H1 (cell line): ENCODE data around the gene MSANTD3. TPM values are rescaled to one million over a fixed set of nuclear protein-coding genes. Genes with fewer than 3 reads are reported as not detected.

Experiments used
- CTCF ChIA-PET: fragments of 300-600 bp; sonication (Branson Sonifier 250); formaldehyde crosslinking; loops from one replicate; lab custom pipeline; 2021; ENCODE audit not compliant: partially characterized antibody; lab: Charles Lee
- POLR2A ChIA-PET: fragments of 300-600 bp; sonication (Branson Sonifier 250); formaldehyde crosslinking; loops from one replicate; lab custom pipeline; 2021; ENCODE audit warnings: inconsistent platforms; ENCODE audit not compliant: partially characterized antibody; lab: Charles Lee
- DNase-seq, 2 experiments: peaks; one replicate each; pipeline versions ENCODE4 v3.0.0 to v3.0.0-alpha.2; 2010 to 2022; ENCODE audit warnings: low spot score in 2 of 2, low read depth in 1 of 2, mixed read lengths in 1 of 2
- FAIRE-seq: peaks from 2 replicates; lab custom pipeline; 2011; peaks lifted over from hg19 to GRCh38; lab: Jason Lieb, UNC
- H2AFZ ChIP-seq: 2 replicates; pipeline ENCODE4 v1.8.1; 2012; ENCODE audit warnings: low read length, inconsistent platforms
- H2AK5ac ChIP-seq: 2 replicates; pipeline ENCODE4 v1.6.1; 2013; ENCODE audit warnings: low read depth, low read length
- H2BK120ac ChIP-seq: replicated peaks from 2 replicates; pipeline ENCODE3; 2013; ENCODE audit warnings: low read depth, low read length, inconsistent platforms
- H2BK12ac ChIP-seq: 2 replicates; pipeline ENCODE4 v1.6.1; 2013; ENCODE audit warnings: low read depth, low read length
- H2BK15ac ChIP-seq: 2 replicates; pipeline ENCODE4 v1.6.1; 2013; ENCODE audit warnings: low read length
- H2BK20ac ChIP-seq: 2 replicates; pipeline ENCODE4 v1.6.1; 2013; ENCODE audit warnings: low read length
- H2BK5ac ChIP-seq: 2 replicates; pipeline ENCODE4 v1.6.1; 2013; ENCODE audit warnings: low read depth, low read length
- H3K14ac ChIP-seq: 2 replicates; pipeline ENCODE4 v1.6.1; 2013; ENCODE audit warnings: inconsistent platforms; ENCODE audit not compliant: insufficient read length
- H3K18ac ChIP-seq: 2 replicates; pipeline ENCODE4 v1.6.1; 2013; ENCODE audit warnings: low read length; ENCODE audit errors: extremely low read depth
- H3K23ac ChIP-seq: 2 replicates; pipeline ENCODE4 v1.6.1; 2013; ENCODE audit warnings: inconsistent platforms; ENCODE audit not compliant: insufficient read length
- H3K23me2 ChIP-seq: 2 replicates; pipeline ENCODE4 v1.6.1; 2013; ENCODE audit warnings: low read depth, low read length
- H3K27ac ChIP-seq: 2 replicates; pipeline ENCODE4 v1.6.1; 2011; ENCODE audit warnings: low read depth, low read length, inconsistent platforms
- H3K27me3 ChIP-seq, 4 experiments: replicated peaks in 1 of 4; 1 replicate in 1 of 4; 2 replicates in 3 of 4; pipeline versions ENCODE4 v1.6.1 to v1.8.1; 2011 to 2013; ENCODE audit warnings: low read length in 3 of 4, mild to moderate bottlenecking in 3 of 4, inconsistent platforms in 2 of 4, mixed read lengths in 2 of 4, moderate library complexity in 1 of 4; ENCODE audit not compliant: control insufficient read depth in 3 of 4, insufficient read depth in 3 of 4; ENCODE audit errors: extremely low read depth in 1 of 4
- H3K36me3 ChIP-seq, 4 experiments: 2 replicates each; pipeline versions ENCODE4 v1.6.1 to v1.8.1; 2011 to 2013; ENCODE audit warnings: mild to moderate bottlenecking in 4 of 4, low read length in 3 of 4, moderate library complexity in 2 of 4, control low read depth in 1 of 4, inconsistent platforms in 1 of 4; ENCODE audit not compliant: insufficient read depth in 4 of 4, control insufficient read depth in 2 of 4
- H3K4ac ChIP-seq: replicated peaks from 2 replicates; pipeline ENCODE3; 2013; ENCODE audit warnings: low read length, low read depth, mixed read lengths, inconsistent platforms; ENCODE audit not compliant: insufficient read length
- H3K4me1 ChIP-seq, 4 experiments: replicated peaks in 1 of 4; 1 replicate in 1 of 4; 2 replicates in 3 of 4; pipeline versions ENCODE4 v1.6.1 to v1.8.1; 2011 to 2013; ENCODE audit warnings: low read length in 3 of 4, inconsistent platforms in 2 of 4, mixed read lengths in 1 of 4; ENCODE audit not compliant: insufficient read depth in 4 of 4, control insufficient read depth in 3 of 4
- H3K4me2 ChIP-seq, 2 experiments: 2 replicates each; pipeline versions ENCODE4 v1.6.1 to v1.8.1; 2011 to 2013; ENCODE audit warnings: low read depth in 2 of 2, low read length in 2 of 2, control low read depth in 1 of 2, inconsistent platforms in 1 of 2, mild to moderate bottlenecking in 1 of 2; ENCODE audit not compliant: insufficient read depth in 1 of 2
- H3K4me3 ChIP-seq, 4 experiments: fragments of 200-600, 300-600 bp in 1 of 4; sonication (generic), shearing (Covaris generic), sonication (Bioruptor Twin) in 1 of 4; 2 replicates each; pipeline versions ENCODE4 v1.5.1 to v1.8.1; 2011 to 2016; ENCODE audit warnings: low read length in 4 of 4, low read depth in 3 of 4, control low read depth in 2 of 4, inconsistent platforms in 2 of 4, mild to moderate bottlenecking in 2 of 4, mixed read lengths in 1 of 4, moderate library complexity in 1 of 4; ENCODE audit not compliant: insufficient read depth in 2 of 4; ENCODE audit errors: extremely low read depth in 1 of 4
- H3K56ac ChIP-seq: replicated peaks from 2 replicates; pipeline ENCODE3; 2013; ENCODE audit warnings: low read depth, mild to moderate bottlenecking, mixed read lengths, low read length, inconsistent platforms; ENCODE audit not compliant: insufficient read length
- H3K79me1 ChIP-seq: 2 replicates; pipeline ENCODE4 v1.6.1; 2013; ENCODE audit warnings: low read depth, low read length, control low read depth
- H3K79me2 ChIP-seq, 2 experiments: 2 replicates each; pipeline versions ENCODE4 v1.6.1 to v1.8.1; 2012 to 2013; ENCODE audit warnings: low read length in 2 of 2, mild to moderate bottlenecking in 2 of 2, inconsistent platforms in 1 of 2; ENCODE audit not compliant: insufficient read depth in 2 of 2, control insufficient read depth in 1 of 2
- H3K9ac ChIP-seq, 4 experiments: replicated peaks in 1 of 4; 1 replicate in 1 of 4; 2 replicates in 3 of 4; pipeline versions ENCODE4 v1.6.1 to v1.8.1; 2011 to 2013; ENCODE audit warnings: low read depth in 3 of 4, low read length in 3 of 4, control low read depth in 2 of 4, mild to moderate bottlenecking in 2 of 4, moderate library complexity in 2 of 4, inconsistent platforms in 1 of 4; ENCODE audit errors: extremely low read depth in 1 of 4
- H3K9me3 ChIP-seq, 2 experiments: 2 replicates each; pipeline versions ENCODE4 v1.6.1 to v1.8.1; 2012 to 2013; ENCODE audit warnings: mild to moderate bottlenecking in 2 of 2, moderate library complexity in 2 of 2, control low read depth in 1 of 2, inconsistent platforms in 1 of 2, low read depth in 1 of 2, low read length in 1 of 2, mixed read lengths in 1 of 2; ENCODE audit not compliant: insufficient read depth in 2 of 2
- H4K20me1 ChIP-seq, 2 experiments: replicated peaks in 1 of 2; 2 replicates each; pipeline versions ENCODE3 to v1.8.1; 2011 to 2013; ENCODE audit warnings: inconsistent platforms in 2 of 2, low read length in 2 of 2, mild to moderate bottlenecking in 1 of 2; ENCODE audit not compliant: insufficient read depth in 2 of 2, control insufficient read depth in 1 of 2
- H4K5ac ChIP-seq: 2 replicates; pipeline ENCODE4 v1.6.1; 2013; ENCODE audit warnings: low read length, low read depth, mixed read lengths, inconsistent platforms; ENCODE audit not compliant: insufficient read length
- H4K8ac ChIP-seq: 2 replicates; pipeline ENCODE4 v1.8.0; 2013; ENCODE audit warnings: mild to moderate bottlenecking, moderate library complexity, low read length, inconsistent platforms; ENCODE audit not compliant: insufficient read depth; ENCODE audit errors: extremely low read depth
- H4K91ac ChIP-seq: replicated peaks from 2 replicates; pipeline ENCODE3; 2013; ENCODE audit warnings: low read length, mixed read lengths, inconsistent platforms; ENCODE audit not compliant: insufficient read length
- BCL11A ChIP-seq, 2 experiments: IDR thresholded peaks; one replicate each; pipeline ENCODE4 v1.6.1; 2011; ENCODE audit warnings: low read depth in 2 of 2, low read length in 2 of 2, mild to moderate bottlenecking in 2 of 2
- CREB1 ChIP-seq: IDR thresholded peaks from 2 replicates; pipeline ENCODE4 v1.6.1; 2012; ENCODE audit warnings: inconsistent platforms
- E2F6 ChIP-seq: IDR thresholded peaks from 2 replicates; pipeline ENCODE4 v1.6.1; 2012; ENCODE audit warnings: inconsistent platforms
- EGR1 ChIP-seq: IDR thresholded peaks from 2 replicates; pipeline ENCODE4 v1.6.1; 2011; ENCODE audit warnings: low read depth, low read length, borderline replicate concordance
- HDAC2 ChIP-seq, 2 experiments: fragments of 300-600 bp in 1 of 2; sonication (generic) in 1 of 2; IDR thresholded peaks; 2 replicates each; pipeline ENCODE4 v1.6.1; 2011 to 2012; ENCODE audit warnings: low read depth in 2 of 2, low read length in 2 of 2, mild to moderate bottlenecking in 2 of 2, moderate library complexity in 2 of 2, borderline replicate concordance in 1 of 2, inconsistent platforms in 1 of 2
- PHF8 ChIP-seq: fragments of 200-600 bp; sonication (generic); conservative IDR thresholded peaks from 2 replicates; pipeline ENCODE4 v1.7.1; 2012; ENCODE audit warnings: low read depth, mild to moderate bottlenecking, inconsistent platforms, low read length, moderate library complexity
- RBBP5 ChIP-seq: IDR thresholded peaks from 2 replicates; pipeline ENCODE4 v1.7.1; 2012; ENCODE audit warnings: low read depth, mild to moderate bottlenecking, inconsistent platforms, low read length, moderate library complexity, borderline replicate concordance
- RNF2 ChIP-seq: fragments of 200-900, 300-1000 bp; sonication (generic); IDR thresholded peaks from 2 replicates; pipeline ENCODE4 v1.7.1; 2016; ENCODE audit warnings: borderline replicate concordance, low read depth, mild to moderate bottlenecking, antibody characterized with exemption, low read length; ENCODE audit not compliant: poor library complexity, severe bottlenecking; ENCODE audit errors: missing control alignments
- RXRA ChIP-seq: IDR thresholded peaks from 2 replicates; pipeline ENCODE4 v1.6.1; 2011; ENCODE audit warnings: low read depth, mild to moderate bottlenecking, low read length, moderate library complexity; ENCODE audit not compliant: insufficient read depth
- SP4 ChIP-seq: IDR thresholded peaks from 2 replicates; pipeline ENCODE4 v1.6.1; 2012; ENCODE audit warnings: low read length, inconsistent platforms
- YY1 ChIP-seq: IDR thresholded peaks from 2 replicates; pipeline ENCODE4 v1.6.1; 2011; ENCODE audit warnings: low read depth, mild to moderate bottlenecking, low read length
- WGBS, 2 experiments: shearing (Covaris generic) in 1 of 2; methylation state at CpG; one replicate each; pipeline versions ENCODE4 v1.1.6 to v1.1.7; 2013 to 2015; ENCODE audit warnings: low lambda C conversion rate in 2 of 2, mixed read lengths in 2 of 2, inconsistent platforms in 1 of 2, low coverage in 1 of 2, missing lambda C conversion rate in 1 of 2; ENCODE audit not compliant: insufficient replicate concordance in 2 of 2, insufficient coverage in 1 of 2, insufficient read length in 1 of 2; ENCODE audit errors: extremely low coverage in 1 of 2, missing lambda C conversion rate in 1 of 2; 5-methylcytosine and 5-hydroxymethylcytosine counted together
- polyA plus RNA-seq, 7 experiments: library from polyadenylated mRNA; depleted of rRNA in 3 of 7; stranded (reverse) in 5 of 7; unstranded in 2 of 7; fragments of >200 nt in 5 of 7; fragments of 200-250 nt in 2 of 7; gene quantifications; 1 replicate in 5 of 7; 2 replicates in 1 of 7; 4 replicates in 1 of 7; pipeline versions ENCODE4 v1.2.1 to v1.2.3, GENCODE V29; 2011 to 2013; ENCODE audit warnings: missing spikeins in 2 of 7, mixed read lengths in 2 of 7
- total RNA-seq: library from RNA; stranded (reverse); fragmentation: NEBNext Ultra II Directional; extraction: Animal tissue kit (Norgen Biotek cat#: 25700); gene quantifications from 2 replicates; pipeline ENCODE4 v1.2.1, GENCODE V29; 2021

The MSANTD3 gene
- total and polyA plus RNA-seq, 2 of the 8 experiments (the other 6 are each of a cell fraction or from before 2014, with no cell fraction given): 12.0 to 41.3 TPM

- no peak overlapping the region for H3K4ac ChIP-seq
- no peaks in the 10 kb centered on the region for H3K36me3 ChIP-seq
- H3K27ac ChIP-seq: no peak overlapping the region
- no peak overlapping the region for H3K23ac ChIP-seq
- no peak overlapping the region for H2BK120ac ChIP-seq
- H2BK20ac ChIP-seq: no peak overlapping the region
- DNase-seq: no peak
- H2AK5ac ChIP-seq: no peak overlapping the region
- no peak overlapping the region for H3K4me3 ChIP-seq
- no peak overlapping the region for H3K4me2 ChIP-seq
- no peak for FAIRE-seq
- no peak overlapping the region for H4K5ac ChIP-seq
- no peak overlapping the region for H3K56ac ChIP-seq
- H3K79me2 ChIP-seq: peaks cover 41 to 99% of the 10 kb centered on the region in 2 experiments
- no peak overlapping the region for H2AFZ ChIP-seq
- no peaks in the 10 kb centered on the region for H3K9me3 ChIP-seq
- ChIA-PET CTCF (interaction anchor here (0.7 to 1.6 kb wide), 4 partner anchors 10 to 181 kb away, joined by 3 to 11 read pairs (median 3); no protein-coding TSS in a partner anchor), POLR2A (interaction anchor here (1.3 to 1.5 kb wide), 2 partner anchors 9 to 11 kb away, joined by 3 to 9 read pairs; no protein-coding TSS in a partner anchor)
- H2BK5ac ChIP-seq: no peak overlapping the region
- H2BK12ac ChIP-seq: no peak overlapping the region
- no peak overlapping the region for H3K9ac ChIP-seq
- H3K18ac ChIP-seq: no peak overlapping the region
- peaks cover 0 to 4% (median 1%) of the 10 kb centered on the region in 4 experiments; a peak in 3 of 7 replicates for H3K4me1 ChIP-seq
- H3K14ac ChIP-seq: no peak overlapping the region
- H4K20me1 ChIP-seq: peaks cover 16 to 22% of the 10 kb centered on the region in 2 experiments
- H4K8ac ChIP-seq: no peak overlapping the region
- WGBS, 2 experiments: 94% methylated on average over 10 of the region's 10 CpGs; no CpG with 5 or more reads in 1 of the 2 experiments
- no peak overlapping the region for H4K91ac ChIP-seq
- H3K23me2 ChIP-seq: no peaks in the 10 kb centered on the region; the same call in 1 of the 2 replicates
- no peak overlapping the region for H2BK15ac ChIP-seq
- H3K79me1 ChIP-seq: no peaks in the 10 kb centered on the region
- no peaks in the 10 kb centered on the region for H3K27me3 ChIP-seq
- TF ChIP-seq E2F6: no peak
- no peak for TF ChIP-seq HDAC2 (IDR thresholded peaks at IDR 0.05; ENCODE audit: borderline replicate concordance in 1 of 2, low read depth in 2 of 2, low read length in 2 of 2)
- no peak for TF ChIP-seq EGR1
- no peak for TF ChIP-seq RBBP5
- TF ChIP-seq SP4: no peak
- no peak for TF ChIP-seq YY1
- TF ChIP-seq PHF8: no peak
- no peak for TF ChIP-seq RNF2
- TF ChIP-seq CREB1: no peak
- TF ChIP-seq BCL11A (IDR thresholded peaks at IDR 0.05; ENCODE audit: low read depth in 2 of 2, low read length in 2 of 2): no peak
- no peak for TF ChIP-seq RXRA
Measured at GRCh38 chr9:100486479-100487176, 59.7 kb downstream of the MSANTD3 start.
